Prostate gland (tissue), 2 donors: Measurements from ENCODE around the gene TMTC4.

Source experiments
- POLR2A ChIP-seq: fragments of 450-650 bp; IDR thresholded peaks from one replicate; pipeline ENCODE4 v1.6.1; 2016; ENCODE audit warnings: antibody characterized with exemption, mild to moderate bottlenecking
- POLR2AphosphoS5 ChIP-seq: sonication (generic); formaldehyde crosslinking; IDR thresholded peaks from one replicate; pipeline ENCODE4 v1.6.1; 2017; ENCODE audit warnings: antibody characterized with exemption
- TF ChIP-seq, protein P1 (sequence below), 4 experiments: fragments of 200-600 bp in 2 of 4; fragments of 450-650 bp in 2 of 4; sonication (generic) in 2 of 4; IDR thresholded peaks; 1 replicate in 3 of 4; 2 replicates in 1 of 4; pipeline ENCODE4 v1.5.1; 2016 to 2019; ENCODE audit warnings: antibody characterized with exemption in 4 of 4, mild to moderate bottlenecking in 2 of 4, moderate library complexity in 2 of 4

DNA sequence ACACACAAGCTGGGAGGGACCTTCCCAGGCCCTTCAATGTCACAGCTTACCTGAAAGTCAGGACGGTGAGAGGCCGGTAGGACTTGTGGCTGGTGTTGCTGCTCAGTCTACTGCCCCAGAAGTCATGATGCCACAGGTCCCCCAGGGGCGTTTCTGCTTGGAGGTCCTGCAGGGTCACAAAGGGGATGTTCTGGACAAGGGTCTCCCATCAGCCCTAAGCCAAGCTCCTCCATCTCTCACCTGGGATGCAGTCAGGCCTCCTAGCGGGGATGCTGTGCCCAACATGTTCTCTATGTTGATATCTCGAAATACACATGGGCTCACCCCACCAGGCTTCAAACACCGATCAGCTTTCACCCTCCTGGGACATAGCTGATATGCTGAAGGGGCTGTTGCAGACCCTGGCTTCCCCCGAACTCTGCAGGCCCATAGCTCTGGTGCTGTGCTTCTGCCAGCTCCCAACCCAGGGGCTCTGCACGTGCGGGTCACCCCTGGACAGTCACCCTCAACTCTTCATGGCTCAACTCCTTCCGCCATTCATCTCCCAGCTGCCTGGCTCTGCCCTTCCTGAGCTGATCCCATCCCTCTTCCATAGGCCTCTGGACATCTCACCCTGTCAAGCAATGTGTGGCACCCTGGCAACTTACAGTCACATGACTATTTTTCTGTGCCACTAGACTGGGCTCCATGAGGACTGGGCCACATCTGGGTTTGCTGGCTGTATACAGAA is 10.3 kb downstream of the TMTC4 start:
- TF ChIP-seq, protein P1, sequence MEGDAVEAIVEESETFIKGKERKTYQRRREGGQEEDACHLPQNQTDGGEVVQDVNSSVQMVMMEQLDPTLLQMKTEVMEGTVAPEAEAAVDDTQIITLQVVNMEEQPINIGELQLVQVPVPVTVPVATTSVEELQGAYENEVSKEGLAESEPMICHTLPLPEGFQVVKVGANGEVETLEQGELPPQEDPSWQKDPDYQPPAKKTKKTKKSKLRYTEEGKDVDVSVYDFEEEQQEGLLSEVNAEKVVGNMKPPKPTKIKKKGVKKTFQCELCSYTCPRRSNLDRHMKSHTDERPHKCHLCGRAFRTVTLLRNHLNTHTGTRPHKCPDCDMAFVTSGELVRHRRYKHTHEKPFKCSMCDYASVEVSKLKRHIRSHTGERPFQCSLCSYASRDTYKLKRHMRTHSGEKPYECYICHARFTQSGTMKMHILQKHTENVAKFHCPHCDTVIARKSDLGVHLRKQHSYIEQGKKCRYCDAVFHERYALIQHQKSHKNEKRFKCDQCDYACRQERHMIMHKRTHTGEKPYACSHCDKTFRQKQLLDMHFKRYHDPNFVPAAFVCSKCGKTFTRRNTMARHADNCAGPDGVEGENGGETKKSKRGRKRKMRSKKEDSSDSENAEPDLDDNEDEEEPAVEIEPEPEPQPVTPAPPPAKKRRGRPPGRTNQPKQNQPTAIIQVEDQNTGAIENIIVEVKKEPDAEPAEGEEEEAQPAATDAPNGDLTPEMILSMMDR (IDR thresholded peaks at IDR 0.05), result no peak
- no peak for TF ChIP-seq POLR2A
- TF ChIP-seq POLR2AphosphoS5, result no peak
